ENCODE data around the gene HBA1. TPM values are rescaled to one million over a fixed set of nuclear protein-coding genes. Genes with fewer than 3 reads are reported as not detected.
"Not testable (repeated sequence)": the region's sequence is repeated elsewhere in the genome, so short reads cannot be mapped to it uniquely, and the experiment has no call there.

Gene HBA1
- total RNA-seq, 4 donors from 2014 or later: not detected

GRCh38 chr16:169014-169413, 7.5 kb upstream of the HBA1 start:
- Histone ChIP-seq H3K4me3 (no peak overlapping the region), H3K9me3 (no peaks in the 10 kb centered on the region), H3K4me1 (peaks cover 0 to 18% (median 8%) of the 10 kb centered on the region in 4 donors), H3K27ac (no peak overlapping the region), H3K36me3 (no peaks in the 10 kb centered on the region), H3K27me3 (peaks cover 0 to 49% of the 10 kb centered on the region in 2 donors)
- no peak for DNase-seq
- TF ChIP-seq, protein P1, sequence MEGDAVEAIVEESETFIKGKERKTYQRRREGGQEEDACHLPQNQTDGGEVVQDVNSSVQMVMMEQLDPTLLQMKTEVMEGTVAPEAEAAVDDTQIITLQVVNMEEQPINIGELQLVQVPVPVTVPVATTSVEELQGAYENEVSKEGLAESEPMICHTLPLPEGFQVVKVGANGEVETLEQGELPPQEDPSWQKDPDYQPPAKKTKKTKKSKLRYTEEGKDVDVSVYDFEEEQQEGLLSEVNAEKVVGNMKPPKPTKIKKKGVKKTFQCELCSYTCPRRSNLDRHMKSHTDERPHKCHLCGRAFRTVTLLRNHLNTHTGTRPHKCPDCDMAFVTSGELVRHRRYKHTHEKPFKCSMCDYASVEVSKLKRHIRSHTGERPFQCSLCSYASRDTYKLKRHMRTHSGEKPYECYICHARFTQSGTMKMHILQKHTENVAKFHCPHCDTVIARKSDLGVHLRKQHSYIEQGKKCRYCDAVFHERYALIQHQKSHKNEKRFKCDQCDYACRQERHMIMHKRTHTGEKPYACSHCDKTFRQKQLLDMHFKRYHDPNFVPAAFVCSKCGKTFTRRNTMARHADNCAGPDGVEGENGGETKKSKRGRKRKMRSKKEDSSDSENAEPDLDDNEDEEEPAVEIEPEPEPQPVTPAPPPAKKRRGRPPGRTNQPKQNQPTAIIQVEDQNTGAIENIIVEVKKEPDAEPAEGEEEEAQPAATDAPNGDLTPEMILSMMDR (IDR thresholded peaks at IDR 0.05): no peak
- no peak for TF ChIP-seq POLR2A (IDR thresholded peaks at IDR 0.05)

- H3K27me3 ChIP-seq: peaks cover 0 to 49% of the 10 kb centered on the region in 2 donors
- not testable (repeated sequence) for H3K4me3 ChIP-seq, DNase-seq
These were observed 6.4 kb upstream of the HBA1 start for GRCh38 chr16:170088-170507.

GRCh38 chr16:170788-171187, 5.7 kb upstream of the HBA1 start:
- Histone ChIP-seq H3K4me3 (no peak overlapping the region), H3K27me3 (peaks cover 0 to 47% of the 10 kb centered on the region in 2 donors), H3K27ac (no peak overlapping the region), H3K9me3 (no peaks in the 10 kb centered on the region), H3K36me3 (no peaks in the 10 kb centered on the region), H3K4me1 (peaks cover 0 to 9% (median 3%) of the 10 kb centered on the region in 4 donors)
- no peak for DNase-seq
- TF ChIP-seq POLR2A (IDR thresholded peaks at IDR 0.05): no peak
- TF ChIP-seq, protein P1 (IDR thresholded peaks at IDR 0.05): no peak

More at GRCh38 chr16:170088-170507, 6.4 kb upstream of the HBA1 start:
- H3K4me1 ChIP-seq: peaks cover 0 to 16% (median 7%) of the 10 kb centered on the region in 4 donors
- not testable (repeated sequence) for H3K27ac ChIP-seq, H3K36me3 ChIP-seq, H3K9me3 ChIP-seq

- H3K4me1 ChIP-seq, H3K27ac ChIP-seq, H3K36me3 ChIP-seq, DNase-seq, H3K4me3 ChIP-seq, H3K9me3 ChIP-seq: not testable (repeated sequence)
- H3K27me3 ChIP-seq: peaks cover 0 to 35% of the 10 kb centered on the region in 2 donors
These were observed 4.0 kb upstream of the HBA1 start, which contains the start of gene HBA2 for GRCh38 chr16:172374-172941. TSS of gene HBA2 (plus strand) at chr16:172876. CDS start at chr16:172913, 37 bp downstream.

DNA sequence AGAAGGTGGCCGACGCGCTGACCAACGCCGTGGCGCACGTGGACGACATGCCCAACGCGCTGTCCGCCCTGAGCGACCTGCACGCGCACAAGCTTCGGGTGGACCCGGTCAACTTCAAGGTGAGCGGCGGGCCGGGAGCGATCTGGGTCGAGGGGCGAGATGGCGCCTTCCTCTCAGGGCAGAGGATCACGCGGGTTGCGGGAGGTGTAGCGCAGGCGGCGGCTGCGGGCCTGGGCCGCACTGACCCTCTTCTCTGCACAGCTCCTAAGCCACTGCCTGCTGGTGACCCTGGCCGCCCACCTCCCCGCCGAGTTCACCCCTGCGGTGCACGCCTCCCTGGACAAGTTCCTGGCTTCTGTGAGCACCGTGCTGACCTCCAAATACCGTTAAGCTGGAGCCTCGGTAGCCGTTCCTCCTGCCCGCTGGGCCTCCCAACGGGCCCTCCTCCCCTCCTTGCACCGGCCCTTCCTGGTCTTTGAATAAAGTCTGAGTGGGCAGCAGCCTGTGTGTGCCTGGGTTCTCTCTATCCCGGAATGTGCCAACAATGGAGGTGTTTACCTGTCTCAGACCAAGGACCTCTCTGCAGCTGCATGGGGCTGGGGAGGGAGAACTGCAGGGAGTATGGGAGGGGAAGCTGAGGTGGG, 3.1 kb upstream of the HBA1 start:
- H3K4me1 ChIP-seq, DNase-seq, H3K9me3 ChIP-seq, H3K36me3 ChIP-seq, H3K27ac ChIP-seq, H3K4me3 ChIP-seq: not testable (repeated sequence)
- H3K27me3 ChIP-seq: peaks cover 0 to 36% of the 10 kb centered on the region in 2 donors

DNA sequence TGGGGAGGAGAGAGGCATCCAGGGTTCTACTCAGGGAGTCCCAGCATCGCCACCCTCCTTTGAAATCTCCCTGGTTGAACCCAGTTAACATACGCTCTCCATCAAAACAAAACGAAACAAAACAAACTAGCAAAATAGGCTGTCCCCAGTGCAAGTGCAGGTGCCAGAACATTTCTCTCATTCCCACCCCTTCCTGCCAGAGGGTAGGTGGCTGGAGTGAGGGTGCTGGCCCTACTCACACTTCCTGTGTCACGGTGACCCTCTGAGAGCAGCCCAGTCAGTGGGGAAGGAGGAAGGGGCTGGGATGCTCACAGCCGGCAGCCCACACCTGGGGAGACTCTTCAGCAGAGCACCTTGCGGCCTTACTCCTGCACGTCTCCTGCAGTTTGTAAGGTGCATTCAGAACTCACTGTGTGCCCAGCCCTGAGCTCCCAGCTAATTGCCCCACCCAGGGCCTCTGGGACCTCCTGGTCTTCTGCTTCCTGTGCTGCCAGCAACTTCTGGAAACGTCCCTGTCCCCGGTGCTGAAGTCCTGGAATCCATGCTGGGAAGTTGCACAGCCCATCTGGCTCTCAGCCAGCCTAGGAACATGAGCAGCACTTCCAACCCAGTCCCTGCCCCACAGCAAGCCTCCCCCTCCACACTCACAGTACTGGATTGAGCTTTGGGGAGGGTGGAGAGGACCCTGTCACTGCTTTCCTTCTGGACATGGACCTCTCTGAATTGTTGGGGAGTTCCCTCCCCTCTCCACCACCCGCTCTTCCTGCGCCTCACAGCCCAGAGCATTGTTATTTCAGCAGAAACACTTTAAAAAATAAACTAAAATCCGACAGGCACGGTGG, 2.3 kb upstream of the HBA1 start:
- H3K9me3 ChIP-seq, H3K4me3 ChIP-seq, DNase-seq, H3K36me3 ChIP-seq, H3K27ac ChIP-seq, H3K4me1 ChIP-seq: not testable (repeated sequence)
- H3K27me3 ChIP-seq: peaks cover 0 to 36% of the 10 kb centered on the region in 2 donors

- H3K36me3 ChIP-seq: no peaks in the 10 kb centered on the region
- no peak for DNase-seq
- H3K4me3 ChIP-seq: no peak overlapping the region
- no peak overlapping the region for H3K27ac ChIP-seq
- peaks cover 0 to 45% of the 10 kb centered on the region in 2 donors for H3K27me3 ChIP-seq
- H3K4me1 ChIP-seq: peaks cover 0 to 7% (median 2%) of the 10 kb centered on the region in 4 donors
- no peak for TF ChIP-seq POLR2A (IDR thresholded peaks at IDR 0.05)
- H3K9me3 ChIP-seq: no peaks in the 10 kb centered on the region
These were observed 1.2 kb upstream of the HBA1 start for GRCh38 chr16:175011-175949.

DNA sequence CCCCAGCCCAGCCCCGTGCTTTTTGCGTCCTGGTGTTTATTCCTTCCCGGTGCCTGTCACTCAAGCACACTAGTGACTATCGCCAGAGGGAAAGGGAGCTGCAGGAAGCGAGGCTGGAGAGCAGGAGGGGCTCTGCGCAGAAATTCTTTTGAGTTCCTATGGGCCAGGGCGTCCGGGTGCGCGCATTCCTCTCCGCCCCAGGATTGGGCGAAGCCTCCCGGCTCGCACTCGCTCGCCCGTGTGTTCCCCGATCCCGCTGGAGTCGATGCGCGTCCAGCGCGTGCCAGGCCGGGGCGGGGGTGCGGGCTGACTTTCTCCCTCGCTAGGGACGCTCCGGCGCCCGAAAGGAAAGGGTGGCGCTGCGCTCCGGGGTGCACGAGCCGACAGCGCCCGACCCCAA, 474 bp upstream of the HBA1 start:
- not testable (repeated sequence) for H3K4me3 ChIP-seq

More for the DNA sequence above, 474 bp upstream of the HBA1 start:
- Histone ChIP-seq H3K27me3 (peaks cover 0 to 52% of the 10 kb centered on the region in 2 donors), H3K4me1 (peaks cover 5 to 14% (median 9%) of the 10 kb centered on the region in 4 donors)
- H3K36me3 ChIP-seq, H3K27ac ChIP-seq, DNase-seq, H3K9me3 ChIP-seq: not testable (repeated sequence)

Data from Peyer's patch (tissue), 4 donors.